Measurements from ENCODE around the gene MROH9. TPM values are rescaled to one million over a fixed set of nuclear protein-coding genes. Genes with fewer than 3 reads are reported as not detected.
"Not testable (repeated sequence)": the region's sequence is repeated elsewhere in the genome, so short reads cannot be mapped to it uniquely, and the experiment has no call there.

MROH9 gene
- total RNA-seq, 6 experiments from 2014 or later, result 0.10 to 0.17 (median 0.11) TPM; not detected in 3

- Mint-ChIP-seq H3K27ac (no peak overlapping the region), H3K27me3 (ENCODE audit: insufficient read depth) (no peaks in the 10 kb centered on the region), H3K4me3 (no peak overlapping the region), H3K4me1 (ENCODE audit: low read depth) (no peaks in the 10 kb centered on the region), H3K36me3 (ENCODE audit: low read depth) (peaks cover 5% of the 10 kb centered on the region), H3K9me3 (no peaks in the 10 kb centered on the region; the same call in 1 of the 2 replicates)
- no peak for TF ChIP-seq CTCF (IDR thresholded peaks at IDR 0.05)
- no peak for DNase-seq
Measured at GRCh38 chr1:170938281-170938680, 2.9 kb downstream of the MROH9 start.

- no peaks in the 10 kb centered on the region; the same call in 1 of the 2 replicates for H3K9me3 Mint-ChIP-seq
- no peak for TF ChIP-seq CTCF (IDR thresholded peaks at IDR 0.05)
- no peak for DNase-seq
- no peak overlapping the region for H3K27ac Mint-ChIP-seq
- H3K4me3 Mint-ChIP-seq, result no peak overlapping the region
- H3K36me3 Mint-ChIP-seq (ENCODE audit: low read depth), result peaks cover 5% of the 10 kb centered on the region
- H3K4me1 Mint-ChIP-seq (ENCODE audit: low read depth), result no peaks in the 10 kb centered on the region
- no peaks in the 10 kb centered on the region for H3K27me3 Mint-ChIP-seq (ENCODE audit: insufficient read depth)
Measured at GRCh38 chr1:170939476-170939875, 4.1 kb downstream of the MROH9 start.

GRCh38 chr1:170951744-170952143, 16.4 kb downstream of the MROH9 start:
- not testable (repeated sequence) for DNase-seq; H3K36me3 Mint-ChIP-seq (ENCODE audit: low read depth); H3K4me1 Mint-ChIP-seq (ENCODE audit: low read depth); H3K27me3 Mint-ChIP-seq (ENCODE audit: insufficient read depth); H3K9me3 Mint-ChIP-seq; H3K4me3 Mint-ChIP-seq; H3K27ac Mint-ChIP-seq

GRCh38 chr1:170959385-170959784, 24.1 kb downstream of the MROH9 start:
- H3K27me3 Mint-ChIP-seq (ENCODE audit: insufficient read depth), result no peaks in the 10 kb centered on the region; the same call in 1 of the 2 replicates
- H3K27ac Mint-ChIP-seq, result peak overlapping the region; percentile 42; the same call in 1 of the 2 replicates
- no peak overlapping the region for H3K4me3 Mint-ChIP-seq
- H3K9me3 Mint-ChIP-seq, result no peaks in the 10 kb centered on the region
- H3K4me1 Mint-ChIP-seq (ENCODE audit: low read depth), result peaks cover 22% of the 10 kb centered on the region
- TF ChIP-seq CTCF (IDR thresholded peaks at IDR 0.05), result no peak
- peak; percentile 69 for DNase-seq
- H3K36me3 Mint-ChIP-seq (ENCODE audit: low read depth), result no peaks in the 10 kb centered on the region

- Mint-ChIP-seq H3K4me3 (no peak overlapping the region), H3K4me1 (ENCODE audit: low read depth) (peaks cover 40% of the 10 kb centered on the region), H3K9me3 (no peaks in the 10 kb centered on the region), H3K27me3 (ENCODE audit: insufficient read depth) (no peaks in the 10 kb centered on the region), H3K27ac (no peak overlapping the region), H3K36me3 (ENCODE audit: low read depth) (no peaks in the 10 kb centered on the region)
- DNase-seq, result no peak
- TF ChIP-seq CTCF (IDR thresholded peaks at IDR 0.05), result no peak
Measured at GRCh38 chr1:170964506-170964905, 29.2 kb downstream of the MROH9 start.

- Mint-ChIP-seq H3K27ac (peak overlapping the region; percentile 30), H3K4me3 (peak overlapping the region; percentile 44), H3K27me3 (ENCODE audit: insufficient read depth) (peaks cover 3% of the 10 kb centered on the region; the same call in 1 of the 2 replicates), H3K9me3 (no peaks in the 10 kb centered on the region), H3K36me3 (ENCODE audit: low read depth) (no peaks in the 10 kb centered on the region), H3K4me1 (ENCODE audit: low read depth) (peaks cover 38% of the 10 kb centered on the region)
- DNase-seq, result peak; percentile 54
- peak; percentile 85 for TF ChIP-seq CTCF (IDR thresholded peaks at IDR 0.05)
Measured at GRCh38 chr1:170967042-170967910, 31.9 kb downstream of the MROH9 start.
